ENCODE data around the gene RIN3.

DNA sequence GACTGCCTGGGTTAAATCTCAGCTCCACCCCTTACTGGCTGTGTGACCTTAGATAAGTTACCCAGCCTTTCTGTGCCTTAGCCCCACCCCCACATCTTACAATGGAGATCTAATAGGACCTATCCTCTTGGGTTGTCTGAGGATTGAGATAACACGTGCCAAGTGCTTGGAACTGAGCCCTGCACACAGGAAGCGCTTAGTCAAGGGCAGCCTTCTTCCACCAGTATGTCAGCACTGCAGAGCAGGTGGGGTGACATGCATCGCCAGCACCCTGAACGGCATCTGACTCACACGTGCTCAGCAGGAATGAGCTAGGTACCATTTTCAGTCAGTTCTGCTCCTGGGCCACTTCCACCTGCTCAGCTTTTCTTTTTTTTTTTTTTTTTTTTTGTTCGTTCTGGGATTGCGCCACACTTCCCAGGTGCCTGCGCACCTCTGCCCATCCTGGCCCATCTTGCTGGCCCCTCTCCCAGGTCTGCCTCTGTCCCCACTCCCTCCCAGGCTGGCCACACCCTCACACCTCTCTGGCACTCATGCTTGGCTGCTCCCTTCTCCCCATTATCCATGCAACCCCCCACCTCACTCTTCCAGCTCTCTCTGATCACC, 215.3 kb downstream of the RIN3 start:
- TF ChIP-seq POLR2A (IDR thresholded peaks at IDR 0.05) (no peak), EP300 (IDR thresholded peaks at IDR 0.05) (no peak)
- TF ChIP-seq, protein P1, sequence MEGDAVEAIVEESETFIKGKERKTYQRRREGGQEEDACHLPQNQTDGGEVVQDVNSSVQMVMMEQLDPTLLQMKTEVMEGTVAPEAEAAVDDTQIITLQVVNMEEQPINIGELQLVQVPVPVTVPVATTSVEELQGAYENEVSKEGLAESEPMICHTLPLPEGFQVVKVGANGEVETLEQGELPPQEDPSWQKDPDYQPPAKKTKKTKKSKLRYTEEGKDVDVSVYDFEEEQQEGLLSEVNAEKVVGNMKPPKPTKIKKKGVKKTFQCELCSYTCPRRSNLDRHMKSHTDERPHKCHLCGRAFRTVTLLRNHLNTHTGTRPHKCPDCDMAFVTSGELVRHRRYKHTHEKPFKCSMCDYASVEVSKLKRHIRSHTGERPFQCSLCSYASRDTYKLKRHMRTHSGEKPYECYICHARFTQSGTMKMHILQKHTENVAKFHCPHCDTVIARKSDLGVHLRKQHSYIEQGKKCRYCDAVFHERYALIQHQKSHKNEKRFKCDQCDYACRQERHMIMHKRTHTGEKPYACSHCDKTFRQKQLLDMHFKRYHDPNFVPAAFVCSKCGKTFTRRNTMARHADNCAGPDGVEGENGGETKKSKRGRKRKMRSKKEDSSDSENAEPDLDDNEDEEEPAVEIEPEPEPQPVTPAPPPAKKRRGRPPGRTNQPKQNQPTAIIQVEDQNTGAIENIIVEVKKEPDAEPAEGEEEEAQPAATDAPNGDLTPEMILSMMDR (IDR thresholded peaks at IDR 0.05): no peak

Measured in gastroesophageal sphincter (tissue), 3 donors.